HepG2 (cell line): ENCODE data around the gene LRRC8C. TPM values are rescaled to one million over a fixed set of nuclear protein-coding genes. Genes with fewer than 3 reads are reported as not detected.

Experiments used
- ATAC-seq: fragments of 200-7000 bp; cut with Tn5 transposase; 3 replicates; pipeline ENCODE4 v1.9.1; 2020; ENCODE audit warnings: mild to moderate bottlenecking, moderate library complexity
- BruUV-seq: library from RNA; stranded (reverse); fragments of 400-500 nt; replicated peaks from 2 replicates; lab custom pipeline; 2021; lab: Mats Ljungman, UMichigan
- CTCF ChIA-PET: fragments of 300-600 bp; formaldehyde crosslinking; extraction: SDS; loops from one replicate; lab custom pipeline; 2021; ENCODE audit warnings: low total read pairs, inconsistent platforms, low intra/inter-chr PET ratio; lab: Yijun Ruan, JAX
- POLR2A ChIA-PET: fragments of 350-600 bp; sonication (Branson Sonifier 250); formaldehyde crosslinking; loops from one replicate; lab custom pipeline; 2020; ENCODE audit warnings: antibody characterized with exemption, inconsistent platforms; lab: Yijun Ruan, JAX
- DNase-seq: peaks from one replicate; pipeline ENCODE4 v3.0.0-alpha.2; 2015; ENCODE audit warnings: low spot score
- FAIRE-seq: peaks from 3 replicates; lab custom pipeline; 2011; peaks lifted over from hg19 to GRCh38; lab: Jason Lieb, UNC
- H2AFZ ChIP-seq: one replicate; pipeline ENCODE4 v1.6.1; 2011; ENCODE audit warnings: low read length, inconsistent platforms
- H3K27ac ChIP-seq: fragments of 300-600 bp; 3 replicates; pipeline ENCODE4 v1.8.0; 2011; ENCODE audit warnings: mixed run types, mild to moderate bottlenecking, mixed read lengths, low read length, inconsistent platforms; ENCODE audit not compliant: insufficient read depth; ENCODE audit errors: extremely low read length
- H3K27me3 ChIP-seq, 2 experiments: fragments of 200-600 bp in 1 of 2; 2 replicates in 1 of 2; 3 replicates in 1 of 2; pipeline versions ENCODE4 v1.6.0 to v1.8.0; 2011; ENCODE audit warnings: low read length in 2 of 2, mild to moderate bottlenecking in 2 of 2, moderate library complexity in 2 of 2, inconsistent platforms in 1 of 2; ENCODE audit not compliant: insufficient read depth in 2 of 2, control insufficient read depth in 1 of 2
- H3K36me3 ChIP-seq, 2 experiments: fragments of 200-600 bp in 1 of 2; replicated peaks in 1 of 2; 2 replicates in 1 of 2; 3 replicates in 1 of 2; pipeline versions ENCODE4 v1.5.1 to v1.8.0; 2011; ENCODE audit warnings: low read length in 2 of 2, inconsistent platforms in 1 of 2; ENCODE audit not compliant: insufficient read depth in 2 of 2, control insufficient read depth in 1 of 2
- H3K4me1 ChIP-seq: 2 replicates; pipeline ENCODE4 v1.5.1; 2012; ENCODE audit warnings: low read length, inconsistent platforms; ENCODE audit not compliant: insufficient read depth
- H3K4me2 ChIP-seq: 2 replicates; pipeline ENCODE4 v1.6.0; 2011; ENCODE audit warnings: low read depth, low read length, inconsistent platforms
- H3K4me3 ChIP-seq, 3 experiments: fragments of 200-600 bp in 1 of 3; sonication (generic), shearing (Covaris generic) in 1 of 3; replicated peaks in 1 of 3; 2 replicates each; pipeline ENCODE4 v1.5.1; 2011 to 2016; ENCODE audit warnings: low read length in 3 of 3, inconsistent platforms in 2 of 3, low read depth in 2 of 3, mild to moderate bottlenecking in 2 of 3, control low read depth in 1 of 3, mixed read lengths in 1 of 3; ENCODE audit not compliant: insufficient read depth in 1 of 3
- H3K79me2 ChIP-seq: one replicate; pipeline ENCODE4 v1.6.1; 2011; ENCODE audit warnings: low read length, inconsistent platforms; ENCODE audit not compliant: insufficient read depth
- H3K9ac ChIP-seq: 2 replicates; pipeline ENCODE4 v1.6.0; 2011; ENCODE audit warnings: mild to moderate bottlenecking, low read depth, low read length, inconsistent platforms; ENCODE audit not compliant: insufficient read depth
- H3K9me3 ChIP-seq: 2 replicates; pipeline ENCODE4 v1.5.1; 2012; ENCODE audit warnings: mild to moderate bottlenecking, low read length
- H4K20me1 ChIP-seq: 2 replicates; pipeline ENCODE4 v1.6.0; 2011; ENCODE audit warnings: inconsistent platforms, mild to moderate bottlenecking, low read length, moderate library complexity; ENCODE audit not compliant: insufficient read depth
- ASH2L ChIP-seq: fragments of 300-600, 200-600 bp; sonication (generic); IDR thresholded peaks from 2 replicates; pipeline ENCODE4 v1.7.0; 2017; ENCODE audit warnings: low read depth, mild to moderate bottlenecking, moderate library complexity, mixed read lengths, low read length; ENCODE audit not compliant: insufficient read length
- GLI4 ChIP-seq: sonication (generic); formaldehyde crosslinking; IDR thresholded peaks from 2 replicates; pipeline ENCODE4 v1.5.1; 2020; ENCODE audit warnings: missing genetic modification reagents, mild to moderate bottlenecking, moderate library complexity, borderline replicate concordance
- KDM6A ChIP-seq: IDR thresholded peaks from 2 replicates; pipeline ENCODE4 v1.6.1; 2016; ENCODE audit warnings: low read depth
- MAZ ChIP-seq, 2 experiments: sonication (generic) in 1 of 2; formaldehyde crosslinking in 1 of 2; IDR thresholded peaks; 2 replicates each; pipeline versions ENCODE4 v1.5.0 to v1.6.1; 2012 to 2020; ENCODE audit warnings: low read depth in 2 of 2, mild to moderate bottlenecking in 2 of 2, borderline replicate concordance in 1 of 2, improper control_type of control experiment in 1 of 2, low read length in 1 of 2, missing genetic modification reagents in 1 of 2, moderate library complexity in 1 of 2
- NFE2L2 ChIP-seq: fragments of 150-350 bp; IDR thresholded peaks from 2 replicates; pipeline ENCODE4 v1.6.1; 2014; ENCODE audit warnings: low read length
- PLRG1 ChIP-seq: fragments of 450-650 bp; conservative IDR thresholded peaks from 2 replicates; pipeline ENCODE4 v1.6.1; 2016
- SIX1 ChIP-seq: sonication (generic); formaldehyde crosslinking; IDR thresholded peaks from 2 replicates; pipeline ENCODE4 v1.4.0; 2020; ENCODE audit warnings: missing genetic modification reagents, borderline replicate concordance
- SP1 ChIP-seq, 2 experiments: fragments of 450-650 bp in 1 of 2; sonication (generic) in 1 of 2; formaldehyde crosslinking in 1 of 2; IDR thresholded peaks; 2 replicates each; pipeline versions ENCODE4 v1.4.0 to v1.6.1; 2016 to 2020; ENCODE audit warnings: missing genetic modification reagents in 1 of 2
- SRSF4 ChIP-seq: fragments of 200-400 bp; formaldehyde crosslinking; IDR thresholded peaks from one replicate; pipeline ENCODE4 v1.6.1; 2018; ENCODE audit warnings: mild to moderate bottlenecking, low read depth, low read length, moderate library complexity; ENCODE audit not compliant: poor library complexity, severe bottlenecking
- ZFYVE20 ChIP-seq: sonication (generic); formaldehyde crosslinking; IDR thresholded peaks from 2 replicates; pipeline ENCODE4 v1.8.0; 2023; ENCODE audit warnings: low read depth, mild to moderate bottlenecking, moderate library complexity, missing genetic modification reagents, borderline replicate concordance
- ZMYM4 ChIP-seq: sonication (generic); formaldehyde crosslinking; IDR thresholded peaks from 2 replicates; pipeline ENCODE4 v1.8.1; 2023; ENCODE audit warnings: mild to moderate bottlenecking, missing genetic modification reagents
- ZNF282 ChIP-seq: fragments of 450-650 bp; IDR thresholded peaks from 2 replicates; pipeline ENCODE4 v1.6.1; 2018; ENCODE audit not compliant: partially characterized antibody
- ZNF329 ChIP-seq: sonication (generic); formaldehyde crosslinking; IDR thresholded peaks from 2 replicates; pipeline ENCODE4 v1.9.0; 2021; ENCODE audit warnings: low read depth, mild to moderate bottlenecking, missing genetic modification reagents
- ZNF496 ChIP-seq: sonication (generic); formaldehyde crosslinking; IDR thresholded peaks from 2 replicates; pipeline ENCODE4 v1.8.1; 2023; ENCODE audit warnings: mild to moderate bottlenecking, moderate library complexity, missing genetic modification reagents; ENCODE audit not compliant: insufficient replicate concordance
- ZNF616 ChIP-seq: sonication (generic); formaldehyde crosslinking; IDR thresholded peaks from 2 replicates; pipeline ENCODE4 v1.5.0; 2020; ENCODE audit warnings: low read depth, mild to moderate bottlenecking, missing genetic modification reagents
- ZNF75D ChIP-seq: sonication (generic); formaldehyde crosslinking; IDR thresholded peaks from 2 replicates; pipeline ENCODE4 v1.8.1; 2023; ENCODE audit warnings: missing genetic modification reagents, mild to moderate bottlenecking, borderline replicate concordance
- ZNF878 ChIP-seq: sonication (generic); formaldehyde crosslinking; IDR thresholded peaks from 2 replicates; pipeline ENCODE4 v1.8.1; 2023; ENCODE audit warnings: mild to moderate bottlenecking, missing genetic modification reagents, moderate library complexity
- WGBS: methylation state at CpG from one replicate; pipeline ENCODE4 v1.1.6; 2017; ENCODE audit warnings: low lambda C conversion rate; 5-methylcytosine and 5-hydroxymethylcytosine counted together
- in situ Hi-C: cut with HindIII; loops from 2 replicates; pipeline ENCODE4 v1.10.0; 2017; ENCODE audit warnings: low pct_unique_long_range_greater_than_20kb; ENCODE audit not compliant: extremely low pct_ligation_motif_present
- intact Hi-C: fragments of 100-400 bp; cut with micrococcal nuclease; formaldehyde crosslinking; loops from one replicate; pipeline ENCODE4 v1.10.0; 2022; ENCODE audit not compliant: unreplicated experiment
- polyA plus RNA-seq, 8 experiments: library from polyadenylated mRNA; depleted of rRNA in 3 of 8; stranded (reverse) in 7 of 8; unstranded in 1 of 8; fragments of >200 nt; fragmentation: Illumina TruSeq in 4 of 8; extraction: Trizol in 4 of 8; gene quantifications; 2 replicates each; pipeline versions ENCODE4 v1.2.1 to v1.2.3, GENCODE V29; 2011 to 2016; ENCODE audit warnings: low read depth in 4 of 8, missing spikeins in 1 of 8, mixed read lengths in 1 of 8; ENCODE audit not compliant: insufficient read depth in 1 of 8
- total RNA-seq, 5 experiments: library from RNA; depleted of rRNA; stranded (reverse); fragments of >200 nt; fragmentation: Illumina TruSeq; extraction: Trizol; gene quantifications; 2 replicates each; pipeline ENCODE4 v1.2.3, GENCODE V29; 2016; ENCODE audit warnings: low read depth in 1 of 5
- TF ChIP-seq, protein P1 (sequence below): conservative IDR thresholded peaks from 2 replicates; pipeline ENCODE4 v1.6.1; 2018; ENCODE audit warnings: missing genetic modification reagents
- TF ChIP-seq, protein P2 (sequence below): sonication (generic); formaldehyde crosslinking; IDR thresholded peaks from 2 replicates; pipeline ENCODE4 v1.5.0; 2020; ENCODE audit warnings: mild to moderate bottlenecking, missing genetic modification reagents, borderline replicate concordance

The LRRC8C gene
- total and polyA plus RNA-seq, 2 of the 13 experiments (the other 11 are each of a cell fraction or from before 2014, with no cell fraction given), result 0.22 to 0.32 TPM

DNA sequence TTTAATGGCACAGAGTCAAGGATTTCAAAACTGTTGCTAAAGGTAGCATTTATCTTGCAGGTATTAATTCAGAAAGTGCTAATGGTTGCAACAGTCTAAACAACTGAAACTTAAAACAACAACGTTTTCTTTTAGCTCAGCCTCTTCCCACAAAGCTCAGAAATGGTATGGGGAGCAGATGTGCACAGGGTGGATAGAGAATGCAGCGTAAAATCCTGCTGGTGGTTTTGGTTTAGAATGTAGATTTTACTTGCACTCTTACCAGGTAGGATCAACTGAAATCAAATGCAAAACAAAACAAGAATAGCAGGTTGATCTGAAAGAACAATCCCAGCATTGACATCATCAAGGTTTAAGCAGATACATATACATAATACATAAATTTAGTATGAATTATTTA is 3.8 kb upstream of the LRRC8C start:
- CTCF ChIA-PET, result no interaction called here
- H4K20me1 ChIP-seq, result no peaks in the 10 kb centered on the region
- TF ChIP-seq SP1 (IDR thresholded peaks at IDR 0.05) (no peak), SP1 (CRISPR knock-in tag; IDR thresholded peaks at IDR 0.05) (no peak), GLI4 (CRISPR knock-in tag) (no peak), ZNF878 (CRISPR knock-in tag) (no peak), NFE2L2 (no peak), ZNF329 (CRISPR knock-in tag) (no peak), SIX1 (no peak), PLRG1 (no peak), ZNF616 (CRISPR knock-in tag) (no peak), ASH2L (no peak), ZMYM4 (CRISPR knock-in tag) (no peak), KDM6A (CRISPR knock-in tag) (no peak), ZNF75D (no peak), MAZ (IDR thresholded peaks at IDR 0.05; ENCODE audit: borderline replicate concordance, low read depth, low read length) (no peak), MAZ (CRISPR knock-in tag; IDR thresholded peaks at IDR 0.05; ENCODE audit: low read depth) (no peak), ZFYVE20 (CRISPR knock-in tag) (no peak), ZNF496 (CRISPR knock-in tag) (no peak), SRSF4 (no peak), ZNF282 (no peak)
- TF ChIP-seq, protein P1, sequence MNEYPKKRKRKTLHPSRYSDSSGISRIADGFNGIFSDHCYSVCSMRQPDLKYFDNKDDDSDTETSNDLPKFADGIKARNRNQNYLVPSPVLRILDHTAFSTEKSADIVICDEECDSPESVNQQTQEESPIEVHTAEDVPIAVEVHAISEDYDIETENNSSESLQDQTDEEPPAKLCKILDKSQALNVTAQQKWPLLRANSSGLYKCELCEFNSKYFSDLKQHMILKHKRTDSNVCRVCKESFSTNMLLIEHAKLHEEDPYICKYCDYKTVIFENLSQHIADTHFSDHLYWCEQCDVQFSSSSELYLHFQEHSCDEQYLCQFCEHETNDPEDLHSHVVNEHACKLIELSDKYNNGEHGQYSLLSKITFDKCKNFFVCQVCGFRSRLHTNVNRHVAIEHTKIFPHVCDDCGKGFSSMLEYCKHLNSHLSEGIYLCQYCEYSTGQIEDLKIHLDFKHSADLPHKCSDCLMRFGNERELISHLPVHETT (CRISPR knock-in tag), result no peak
- TF ChIP-seq, protein P2, sequence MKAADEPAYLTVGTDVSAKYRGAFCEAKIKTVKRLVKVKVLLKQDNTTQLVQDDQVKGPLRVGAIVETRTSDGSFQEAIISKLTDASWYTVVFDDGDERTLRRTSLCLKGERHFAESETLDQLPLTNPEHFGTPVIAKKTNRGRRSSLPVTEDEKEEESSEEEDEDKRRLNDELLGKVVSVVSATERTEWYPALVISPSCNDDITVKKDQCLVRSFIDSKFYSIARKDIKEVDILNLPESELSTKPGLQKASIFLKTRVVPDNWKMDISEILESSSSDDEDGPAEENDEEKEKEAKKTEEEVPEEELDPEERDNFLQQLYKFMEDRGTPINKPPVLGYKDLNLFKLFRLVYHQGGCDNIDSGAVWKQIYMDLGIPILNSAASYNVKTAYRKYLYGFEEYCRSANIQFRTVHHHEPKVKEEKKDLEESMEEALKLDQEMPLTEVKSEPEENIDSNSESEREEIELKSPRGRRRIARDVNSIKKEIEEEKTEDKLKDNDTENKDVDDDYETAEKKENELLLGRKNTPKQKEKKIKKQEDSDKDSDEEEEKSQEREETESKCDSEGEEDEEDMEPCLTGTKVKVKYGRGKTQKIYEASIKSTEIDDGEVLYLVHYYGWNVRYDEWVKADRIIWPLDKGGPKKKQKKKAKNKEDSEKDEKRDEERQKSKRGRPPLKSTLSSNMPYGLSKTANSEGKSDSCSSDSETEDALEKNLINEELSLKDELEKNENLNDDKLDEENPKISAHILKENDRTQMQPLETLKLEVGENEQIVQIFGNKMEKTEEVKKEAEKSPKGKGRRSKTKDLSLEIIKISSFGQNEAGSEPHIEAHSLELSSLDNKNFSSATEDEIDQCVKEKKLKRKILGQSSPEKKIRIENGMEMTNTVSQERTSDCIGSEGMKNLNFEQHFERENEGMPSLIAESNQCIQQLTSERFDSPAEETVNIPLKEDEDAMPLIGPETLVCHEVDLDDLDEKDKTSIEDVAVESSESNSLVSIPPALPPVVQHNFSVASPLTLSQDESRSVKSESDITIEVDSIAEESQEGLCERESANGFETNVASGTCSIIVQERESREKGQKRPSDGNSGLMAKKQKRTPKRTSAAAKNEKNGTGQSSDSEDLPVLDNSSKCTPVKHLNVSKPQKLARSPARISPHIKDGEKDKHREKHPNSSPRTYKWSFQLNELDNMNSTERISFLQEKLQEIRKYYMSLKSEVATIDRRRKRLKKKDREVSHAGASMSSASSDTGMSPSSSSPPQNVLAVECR (CRISPR knock-in tag), result no peak
- TF ChIP-seq, all 625 proteins: peak for 0
- Histone ChIP-seq H3K79me2 (no peaks in the 10 kb centered on the region), H2AFZ (no peak overlapping the region), H3K27ac (no peak overlapping the region), H3K36me3 (no peaks in the 10 kb centered on the region), H3K9me3 (no peaks in the 10 kb centered on the region), H3K4me3 (no peak overlapping the region), H3K4me1 (peaks cover 27% of the 10 kb centered on the region), H3K9ac (no peak overlapping the region), H3K4me2 (no peak overlapping the region), H3K27me3 (peaks cover 0 to 30% of the 10 kb centered on the region in 2 experiments; a peak in 4 of 5 replicates)
- DNase-seq (no peak), ATAC-seq (no peak), FAIRE-seq (no peak)
- no TSS peak for BruUV-seq
- intact Hi-C loops (no loop called here), in situ Hi-C loops (no loop called here)
- POLR2A ChIA-PET, result no interaction called here
- WGBS, result 30% methylated on average over 2 of the region's 2 CpGs
